C4-2B (cell line): ENCODE data around the gene EVA1C.

ENCODE experiments used
- CTCF ChIP-seq: fragments of 450-650 bp; conservative IDR thresholded peaks from 2 replicates; pipeline ENCODE4 v1.5.1; 2017; ENCODE audit warnings: mild to moderate bottlenecking
- ZFX ChIP-seq: fragments of 450-650 bp; IDR thresholded peaks from 2 replicates; pipeline ENCODE4 v1.6.1; 2017

GRCh38 chr21:32388306-32388705 lies 24.2 kb upstream of the EVA1C start:
- TF ChIP-seq CTCF (no peak), ZFX (no peak)
